OCI-LY1 (cell line): ENCODE results near the gene EVA1B.

ENCODE experiments used
- H2AFZ ChIP-seq: fragments of 200-600 bp; sonication (generic), shearing (Covaris generic); 2 replicates; pipeline ENCODE4 v1.6.0; 2014; ENCODE audit warnings: antibody characterized with exemption, mild to moderate bottlenecking, low read length
- H3F3A ChIP-seq: fragments of 200-600 bp; sonication (generic), shearing (Covaris generic); 2 replicates; pipeline ENCODE4 v1.6.0; 2014; ENCODE audit warnings: mild to moderate bottlenecking, antibody characterized with exemption, low read length, moderate library complexity; ENCODE audit not compliant: insufficient read depth
- H3K27ac ChIP-seq: fragments of 200-600 bp; sonication (generic); 2 replicates; pipeline ENCODE4 v1.5.1; 2014; ENCODE audit warnings: low read length, mixed run types, mild to moderate bottlenecking, low read depth; ENCODE audit not compliant: poor library complexity, severe bottlenecking
- H3K27me3 ChIP-seq: fragments of 200-600 bp; sonication (generic); 2 replicates; pipeline ENCODE4 v1.6.0; 2014; ENCODE audit warnings: antibody characterized with exemption, mild to moderate bottlenecking, low read length, moderate library complexity; ENCODE audit not compliant: insufficient read depth
- H3K36me3 ChIP-seq: fragments of 200-600 bp; sonication (generic); 2 replicates; pipeline ENCODE4 v1.6.1; 2014; ENCODE audit warnings: mild to moderate bottlenecking, antibody characterized with exemption, low read length, moderate library complexity, mixed read lengths; ENCODE audit not compliant: insufficient read depth
- H3K4me1 ChIP-seq: fragments of 200-600 bp; sonication (generic); 2 replicates; pipeline ENCODE4 v1.5.1; 2014; ENCODE audit warnings: mild to moderate bottlenecking, low read length, moderate library complexity; ENCODE audit not compliant: insufficient read depth, severe bottlenecking
- H3K4me2 ChIP-seq: fragments of 200-600 bp; sonication (generic), shearing (Covaris generic); 2 replicates; pipeline ENCODE4 v1.6.1; 2014; ENCODE audit warnings: low read length
- H3K4me3 ChIP-seq: fragments of 200-600 bp; sonication (generic); 2 replicates; pipeline ENCODE4 v1.5.1; 2014; ENCODE audit warnings: low read length, low read depth, mild to moderate bottlenecking, mixed read lengths; ENCODE audit not compliant: poor library complexity, severe bottlenecking
- H3K79me2 ChIP-seq: fragments of 200-600 bp; shearing (Covaris generic); 2 replicates; pipeline ENCODE4 v1.6.1; 2016; ENCODE audit warnings: mixed run types, low read length, mixed read lengths; ENCODE audit not compliant: insufficient read depth
- H3K9ac ChIP-seq: fragments of 200-600 bp; sonication (generic), shearing (Covaris generic); 2 replicates; pipeline ENCODE4 v1.6.1; 2014; ENCODE audit warnings: mild to moderate bottlenecking, low read length, mixed read lengths
- H3K9me2 ChIP-seq: fragments of 200-600 bp; sonication (generic), shearing (Covaris generic); 2 replicates; pipeline ENCODE4 v1.6.1; 2014; ENCODE audit warnings: low read depth, mild to moderate bottlenecking, low read length, mixed read lengths
- H3K9me3 ChIP-seq: fragments of 200-600 bp; shearing (Covaris generic); 2 replicates; pipeline ENCODE4 v1.6.1; 2014; ENCODE audit warnings: low read length, mixed read lengths
- H4K20me1 ChIP-seq: fragments of 200-600 bp; sonication (generic), shearing (Covaris generic); 2 replicates; pipeline ENCODE4 v1.6.0; 2016; ENCODE audit warnings: mild to moderate bottlenecking, low read length; ENCODE audit not compliant: insufficient read depth
- EZH2 ChIP-seq: fragments of 200-600 bp; sonication (generic), shearing (Covaris generic); IDR thresholded peaks from 2 replicates; pipeline ENCODE4 v1.8.0; 2017; ENCODE audit warnings: borderline replicate concordance, mixed run types, mild to moderate bottlenecking, antibody characterized with exemption, low read length, moderate library complexity, mixed read lengths
- TF ChIP-seq, protein P1 (sequence below): fragments of 200-600 bp; sonication (generic), shearing (Covaris generic); IDR thresholded peaks from 2 replicates; pipeline ENCODE4 v1.5.1; 2017; ENCODE audit warnings: mild to moderate bottlenecking, antibody characterized with exemption, low read length, moderate library complexity, mixed read lengths

EVA1B gene

DNA sequence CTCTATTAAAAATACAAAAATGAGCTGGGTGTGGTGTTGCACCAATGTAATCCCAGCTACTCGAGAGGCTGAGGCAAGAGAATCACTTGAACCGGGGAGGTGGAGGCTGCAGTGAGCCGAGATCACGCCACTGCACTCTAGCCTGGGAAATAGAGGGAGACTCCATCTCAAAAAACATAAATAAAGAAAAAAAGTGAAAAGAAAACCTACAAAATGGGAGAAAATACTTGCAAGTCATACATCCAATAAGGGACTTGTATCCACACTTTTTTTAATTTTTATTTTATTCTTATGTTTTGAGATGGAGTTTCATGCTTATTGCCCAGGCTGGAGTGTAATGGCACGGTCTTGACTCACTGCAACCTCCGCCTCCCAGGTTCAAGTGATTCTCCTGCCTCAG is 46.8 kb downstream of the EVA1B start:
- H3K79me2 ChIP-seq = peaks cover 28% of the 10 kb centered on the region
- H3K4me3 ChIP-seq = no peak overlapping the region
- no peaks in the 10 kb centered on the region for H3F3A ChIP-seq
- H3K9me2 ChIP-seq = no peaks in the 10 kb centered on the region
- no peaks in the 10 kb centered on the region for H4K20me1 ChIP-seq
- H3K27ac ChIP-seq = no peak overlapping the region
- no peaks in the 10 kb centered on the region for H3K9me3 ChIP-seq
- H2AFZ ChIP-seq = no peak overlapping the region
- no peak overlapping the region for H3K4me2 ChIP-seq
- TF ChIP-seq EZH2 = no peak
- TF ChIP-seq, protein P1, sequence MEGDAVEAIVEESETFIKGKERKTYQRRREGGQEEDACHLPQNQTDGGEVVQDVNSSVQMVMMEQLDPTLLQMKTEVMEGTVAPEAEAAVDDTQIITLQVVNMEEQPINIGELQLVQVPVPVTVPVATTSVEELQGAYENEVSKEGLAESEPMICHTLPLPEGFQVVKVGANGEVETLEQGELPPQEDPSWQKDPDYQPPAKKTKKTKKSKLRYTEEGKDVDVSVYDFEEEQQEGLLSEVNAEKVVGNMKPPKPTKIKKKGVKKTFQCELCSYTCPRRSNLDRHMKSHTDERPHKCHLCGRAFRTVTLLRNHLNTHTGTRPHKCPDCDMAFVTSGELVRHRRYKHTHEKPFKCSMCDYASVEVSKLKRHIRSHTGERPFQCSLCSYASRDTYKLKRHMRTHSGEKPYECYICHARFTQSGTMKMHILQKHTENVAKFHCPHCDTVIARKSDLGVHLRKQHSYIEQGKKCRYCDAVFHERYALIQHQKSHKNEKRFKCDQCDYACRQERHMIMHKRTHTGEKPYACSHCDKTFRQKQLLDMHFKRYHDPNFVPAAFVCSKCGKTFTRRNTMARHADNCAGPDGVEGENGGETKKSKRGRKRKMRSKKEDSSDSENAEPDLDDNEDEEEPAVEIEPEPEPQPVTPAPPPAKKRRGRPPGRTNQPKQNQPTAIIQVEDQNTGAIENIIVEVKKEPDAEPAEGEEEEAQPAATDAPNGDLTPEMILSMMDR = no peak
- H3K27me3 ChIP-seq = no peaks in the 10 kb centered on the region
- H3K9ac ChIP-seq = no peak overlapping the region
- H3K36me3 ChIP-seq = peaks cover 54% of the 10 kb centered on the region
- peaks cover 6% of the 10 kb centered on the region for H3K4me1 ChIP-seq

DNA sequence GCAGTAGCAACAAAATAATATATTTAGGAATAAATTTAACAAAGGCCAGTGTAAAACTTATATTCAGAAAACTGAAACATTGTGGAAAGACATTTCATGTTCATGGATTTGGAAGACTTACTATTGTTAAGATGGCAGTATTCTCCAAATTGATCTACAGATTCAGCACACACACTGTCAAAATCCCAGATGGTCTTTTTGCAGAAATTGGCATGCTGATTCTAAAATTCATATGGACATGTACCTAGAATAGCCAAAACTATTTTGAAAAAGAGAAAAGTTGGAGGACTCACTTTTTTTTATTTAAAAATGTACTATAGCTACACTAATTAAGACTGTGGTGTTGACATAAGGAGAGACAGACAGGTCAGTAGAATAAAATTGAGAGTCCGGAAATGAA is 49.2 kb downstream of the EVA1B start:
- H3K27me3 ChIP-seq = no peaks in the 10 kb centered on the region
- no peaks in the 10 kb centered on the region for H3K9me2 ChIP-seq
- no peak overlapping the region for H2AFZ ChIP-seq
- no peaks in the 10 kb centered on the region for H3F3A ChIP-seq
- H3K79me2 ChIP-seq = peaks cover 31% of the 10 kb centered on the region
- H3K9ac ChIP-seq = no peak overlapping the region
- no peaks in the 10 kb centered on the region for H3K9me3 ChIP-seq
- no peak overlapping the region for H3K27ac ChIP-seq
- H3K4me1 ChIP-seq = peaks cover 6% of the 10 kb centered on the region
- no peak overlapping the region for H3K4me2 ChIP-seq
- H3K4me3 ChIP-seq = no peak overlapping the region
- no peaks in the 10 kb centered on the region for H4K20me1 ChIP-seq
- TF ChIP-seq EZH2 = no peak
- TF ChIP-seq, protein P1 = no peak
- peaks cover 60% of the 10 kb centered on the region for H3K36me3 ChIP-seq

DNA sequence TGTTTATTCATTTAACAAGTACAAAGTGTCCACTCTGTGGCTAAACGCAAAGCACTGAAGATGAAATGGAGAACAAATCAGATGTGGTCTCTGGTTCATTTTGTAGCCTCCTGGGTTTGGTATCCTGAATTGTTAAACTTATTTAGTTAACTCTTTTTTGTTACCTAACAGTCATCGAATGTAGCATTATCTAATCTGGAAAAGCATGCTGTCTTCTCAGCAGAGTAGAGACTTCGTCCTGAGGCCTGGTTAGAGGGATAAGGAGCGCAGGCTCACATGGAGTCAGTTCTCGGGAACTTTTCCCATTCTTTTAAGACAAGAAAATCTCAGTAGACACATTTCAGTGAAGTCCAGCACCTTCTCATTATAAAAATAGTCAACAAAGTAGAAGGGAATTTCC is 50.4 kb downstream of the EVA1B start:
- no peak overlapping the region for H3K4me2 ChIP-seq
- no peak for TF ChIP-seq EZH2
- no peaks in the 10 kb centered on the region for H3K9me2 ChIP-seq
- no peaks in the 10 kb centered on the region for H3F3A ChIP-seq
- no peak overlapping the region for H2AFZ ChIP-seq
- no peak overlapping the region for H3K9ac ChIP-seq
- no peaks in the 10 kb centered on the region for H3K27me3 ChIP-seq
- H3K4me3 ChIP-seq = no peak overlapping the region
- H3K79me2 ChIP-seq = peaks cover 31% of the 10 kb centered on the region
- H3K4me1 ChIP-seq = no peaks in the 10 kb centered on the region
- no peaks in the 10 kb centered on the region for H4K20me1 ChIP-seq
- no peak overlapping the region for H3K27ac ChIP-seq
- no peaks in the 10 kb centered on the region for H3K9me3 ChIP-seq
- peaks cover 66% of the 10 kb centered on the region for H3K36me3 ChIP-seq
